ENCODE data around the gene ZBTB16.

The ZBTB16 gene

GRCh38 chr11:114131461-114131864 is 72.0 kb downstream of the ZBTB16 start:
- peak in 4 of 14 donors; percentile 16 to 68 (median 28) for DNase-seq

- no peak for DNase-seq
These were observed 72.9 kb downstream of the ZBTB16 start for GRCh38 chr11:114132417-114132816.

- DNase-seq: no peak
These were observed 73.5 kb downstream of the ZBTB16 start for GRCh38 chr11:114132944-114133394.

- no peak for DNase-seq
These were observed 74.2 kb downstream of the ZBTB16 start for GRCh38 chr11:114133548-114134329.

- no peak for DNase-seq
These were observed 75.4 kb downstream of the ZBTB16 start for GRCh38 chr11:114134870-114135269.

- no peak for DNase-seq
These were observed 76.2 kb downstream of the ZBTB16 start for GRCh38 chr11:114135737-114136151.

- DNase-seq: no peak
These were observed 77.5 kb downstream of the ZBTB16 start for GRCh38 chr11:114136686-114137640.

- DNase-seq: no peak
These were observed 78.3 kb downstream of the ZBTB16 start for GRCh38 chr11:114137838-114138237.

- DNase-seq: no peak
These were observed 78.9 kb downstream of the ZBTB16 start for GRCh38 chr11:114138411-114138810.

- no peak for DNase-seq
These were observed 81.3 kb downstream of the ZBTB16 start for GRCh38 chr11:114140826-114141225.

- no peak for DNase-seq
These were observed 82.5 kb downstream of the ZBTB16 start for GRCh38 chr11:114141863-114142580.

- no peak for DNase-seq
These were observed 83.2 kb downstream of the ZBTB16 start for GRCh38 chr11:114142707-114143106.

- no peak for DNase-seq
These were observed 85.8 kb downstream of the ZBTB16 start for GRCh38 chr11:114145166-114145775.

GRCh38 chr11:114147375-114148012 is 88.0 kb downstream of the ZBTB16 start:
- no peak for DNase-seq

GRCh38 chr11:114148013-114148382 is 88.5 kb downstream of the ZBTB16 start:
- no peak for DNase-seq

- DNase-seq: no peak
These were observed 90.3 kb downstream of the ZBTB16 start for GRCh38 chr11:114149689-114150407.

GRCh38 chr11:114150671-114151070 is 91.2 kb downstream of the ZBTB16 start:
- peak in 1 of 14 donors; percentile 32 for DNase-seq

- DNase-seq: no peak
These were observed 92.1 kb downstream of the ZBTB16 start for GRCh38 chr11:114151631-114152030.

GRCh38 chr11:114152162-114152561 is 92.7 kb downstream of the ZBTB16 start:
- DNase-seq: no peak

GRCh38 chr11:114152785-114153184 is 93.3 kb downstream of the ZBTB16 start:
- no peak for DNase-seq

- DNase-seq: no peak
These were observed 93.7 kb downstream of the ZBTB16 start for GRCh38 chr11:114153224-114153623.

All from C1 segment of cervical spinal cord (tissue), 14 donors.